Measurements from ENCODE around the gene SLC7A10. TPM values are rescaled to one million over a fixed set of nuclear protein-coding genes. Genes with fewer than 3 reads are reported as not detected.

SLC7A10 gene
- total RNA-seq, 3 donors from 2014 or later (not counting 1 experiment from before 2014, with no cell fraction given) = not detected

GRCh38 chr19:33248553-33248953, 22.9 kb upstream of the SLC7A10 start:
- ATAC-seq = no peak
- intact Hi-C loops (cut with micrococcal nuclease) = no loop called here
- Histone ChIP-seq H3K9me3 (ENCODE audit: control insufficient read depth, insufficient read depth, low read length) (peaks cover 12% of the 10 kb centered on the region), H3K4me3 (ENCODE audit: low read length) (no peak overlapping the region), H3K36me3 (ENCODE audit: control insufficient read depth, insufficient read depth, low read length) (no peaks in the 10 kb centered on the region), H3K27me3 (ENCODE audit: control insufficient read depth, insufficient read depth, low read length) (no peaks in the 10 kb centered on the region), H3K4me1 (ENCODE audit: control insufficient read depth, insufficient read depth, low read length) (peaks cover 7% of the 10 kb centered on the region), H3K27ac (ENCODE audit: low read length) (no peak overlapping the region)
- DNase-seq = no peak
- Mint-ChIP-seq H3K36me3 (no peaks in the 10 kb centered on the region), H3K27ac (no peak overlapping the region), H3K4me3 (no peak overlapping the region), H3K9me3 (no peaks in the 10 kb centered on the region), H3K27me3 (ENCODE audit: low read depth in 2 of 2) (no peaks in the 10 kb centered on the region), H3K4me1 (peaks cover 0 to 4% of the 10 kb centered on the region in 2 donors)
- WGBS (ENCODE audit: insufficient coverage) = 81% methylated on average over 11 of the region's 11 CpGs
- TF ChIP-seq CTCF (IDR thresholded peaks at IDR 0.05) = no peak

GRCh38 chr19:33248104-33248503, 22.5 kb upstream of the SLC7A10 start:
- no peak overlapping the region for H3K27ac ChIP-seq (ENCODE audit: low read length)
- H3K4me3 ChIP-seq (ENCODE audit: low read length) = no peak overlapping the region
- Mint-ChIP-seq H3K27ac (no peak overlapping the region), H3K4me3 (no peak overlapping the region), H3K27me3 (ENCODE audit: low read depth in 2 of 2) (no peaks in the 10 kb centered on the region), H3K4me1 (peaks cover 0 to 4% of the 10 kb centered on the region in 2 donors), H3K9me3 (no peaks in the 10 kb centered on the region), H3K36me3 (no peaks in the 10 kb centered on the region)
- H3K4me1 ChIP-seq (ENCODE audit: control insufficient read depth, insufficient read depth, low read length) = peaks cover 7% of the 10 kb centered on the region
- ATAC-seq (no peak), DNase-seq (no peak)
- no peaks in the 10 kb centered on the region for H3K36me3 ChIP-seq (ENCODE audit: control insufficient read depth, insufficient read depth, low read length)
- H3K27me3 ChIP-seq (ENCODE audit: control insufficient read depth, insufficient read depth, low read length) = no peaks in the 10 kb centered on the region
- TF ChIP-seq CTCF (IDR thresholded peaks at IDR 0.05) = no peak
- intact Hi-C loops (cut with micrococcal nuclease) = no loop called here
- WGBS (ENCODE audit: insufficient coverage) = 93% methylated on average over 8 of the region's 8 CpGs
- peaks cover 12% of the 10 kb centered on the region for H3K9me3 ChIP-seq (ENCODE audit: control insufficient read depth, insufficient read depth, low read length)

GRCh38 chr19:33247441-33247819, 21.8 kb upstream of the SLC7A10 start:
- no peak overlapping the region for H3K27ac ChIP-seq (ENCODE audit: low read length)
- peaks cover 12% of the 10 kb centered on the region for H3K9me3 ChIP-seq (ENCODE audit: control insufficient read depth, insufficient read depth, low read length)
- H3K9me3 Mint-ChIP-seq = no peaks in the 10 kb centered on the region
- intact Hi-C loops (cut with micrococcal nuclease) = no loop called here
- no peak overlapping the region for H3K4me3 ChIP-seq (ENCODE audit: low read length)
- DNase-seq (no peak), ATAC-seq (no peak)
- no peaks in the 10 kb centered on the region for H3K27me3 ChIP-seq (ENCODE audit: control insufficient read depth, insufficient read depth, low read length)
- peaks cover 0 to 10% of the 10 kb centered on the region in 2 donors for H3K4me1 Mint-ChIP-seq
- no peaks in the 10 kb centered on the region for H3K36me3 ChIP-seq (ENCODE audit: control insufficient read depth, insufficient read depth, low read length)
- H3K27me3 Mint-ChIP-seq (ENCODE audit: low read depth in 2 of 2) = no peaks in the 10 kb centered on the region
- H3K36me3 Mint-ChIP-seq = no peaks in the 10 kb centered on the region
- H3K4me3 Mint-ChIP-seq = no peak overlapping the region
- H3K4me1 ChIP-seq (ENCODE audit: control insufficient read depth, insufficient read depth, low read length) = peaks cover 7% of the 10 kb centered on the region
- no CpG with 5 or more reads among the region's 1 CpG for WGBS (ENCODE audit: insufficient coverage)
- no peak overlapping the region for H3K27ac Mint-ChIP-seq
- TF ChIP-seq CTCF (IDR thresholded peaks at IDR 0.05) = no peak

- no peak for ATAC-seq
- Histone ChIP-seq H3K9me3 (ENCODE audit: control insufficient read depth, insufficient read depth, low read length) (peaks cover 12% of the 10 kb centered on the region), H3K4me1 (ENCODE audit: control insufficient read depth, insufficient read depth, low read length) (peaks cover 12% of the 10 kb centered on the region), H3K27ac (ENCODE audit: low read length) (no peak overlapping the region), H3K36me3 (ENCODE audit: control insufficient read depth, insufficient read depth, low read length) (no peaks in the 10 kb centered on the region), H3K4me3 (ENCODE audit: low read length) (no peak overlapping the region), H3K27me3 (ENCODE audit: control insufficient read depth, insufficient read depth, low read length) (no peaks in the 10 kb centered on the region)
- Mint-ChIP-seq H3K27ac (no peak overlapping the region), H3K4me1 (peaks cover 0 to 10% of the 10 kb centered on the region in 2 donors), H3K36me3 (no peaks in the 10 kb centered on the region), H3K9me3 (no peaks in the 10 kb centered on the region), H3K27me3 (ENCODE audit: low read depth in 2 of 2) (no peaks in the 10 kb centered on the region), H3K4me3 (no peak overlapping the region)
- intact Hi-C loops (cut with micrococcal nuclease) = no loop called here
- WGBS (ENCODE audit: insufficient coverage) = 91% methylated on average over 7 of the region's 7 CpGs
- no peak for DNase-seq
- no peak for TF ChIP-seq CTCF (IDR thresholded peaks at IDR 0.05)
Measured at GRCh38 chr19:33246709-33247440, 21.2 kb upstream of the SLC7A10 start.

Measured in natural killer cell (primary cell).